ENCODE measurements around the gene KCNF1. TPM values are rescaled to one million over a fixed set of nuclear protein-coding genes. Genes with fewer than 3 reads are reported as not detected.

Gene KCNF1
- total and polyA plus RNA-seq, 2 donors (not counting 1 experiment from before 2014, with no cell fraction given) = 0.22 to 2.6 TPM

GRCh38 chr2:10951558-10952414 lies 40.1 kb downstream of the KCNF1 start:
- Histone ChIP-seq H2AFZ (ENCODE audit: low read length) (no peak overlapping the region), H3K36me3 (ENCODE audit: control insufficient read depth, insufficient read depth, low read length) (no peaks in the 10 kb centered on the region), H3K9ac (ENCODE audit: insufficient read depth, low read length) (no peak overlapping the region), H3K27ac (ENCODE audit: insufficient read depth, low read length) (no peak overlapping the region), H3K4me1 (ENCODE audit: control insufficient read depth, extremely low read depth, insufficient read depth, low read length) (peaks cover 8% of the 10 kb centered on the region), H4K20me1 (ENCODE audit: control insufficient read depth, extremely low read depth, insufficient read depth, low read length) (no peaks in the 10 kb centered on the region), H3K4me3 (replicated peaks in 1 of 4; ENCODE audit: control extremely low read depth in 1 of 4, insufficient read depth in 1 of 4, low read depth in 3 of 4, low read length in 4 of 4) (no peak overlapping the region), H3K4me2 (ENCODE audit: extremely low read depth, insufficient read depth, low read length) (no peak overlapping the region), H3K27me3 (ENCODE audit: control insufficient read depth, insufficient read depth, low read length) (no peaks in the 10 kb centered on the region), H3K9me3 (ENCODE audit: control insufficient read depth, insufficient read depth, low read depth, low read length) (no peaks in the 10 kb centered on the region), H3K79me2 (ENCODE audit: control insufficient read depth, insufficient read depth, low read length) (no peaks in the 10 kb centered on the region)
- DNase-seq (ENCODE audit: low read depth in 2 of 2) = no peak
- TF ChIP-seq CTCF (conservative IDR thresholded peaks at IDR 0.05 in 1 of 2, IDR thresholded peaks at IDR 0.05 in 1 of 2; ENCODE audit: low read depth in 1 of 2, low read length in 2 of 2) = no peak
- no peak for TF ChIP-seq EZH2 (IDR thresholded peaks at IDR 0.05; ENCODE audit: low read length, missing control alignments)

GRCh38 chr2:10954416-10954815 lies 42.7 kb downstream of the KCNF1 start:
- Histone ChIP-seq H3K4me3 (replicated peaks in 1 of 4; ENCODE audit: control extremely low read depth in 1 of 4, insufficient read depth in 1 of 4, low read depth in 3 of 4, low read length in 4 of 4) (no peak overlapping the region), H3K79me2 (ENCODE audit: control insufficient read depth, insufficient read depth, low read length) (no peaks in the 10 kb centered on the region), H3K4me1 (ENCODE audit: control insufficient read depth, extremely low read depth, insufficient read depth, low read length) (no peaks in the 10 kb centered on the region), H3K9ac (ENCODE audit: insufficient read depth, low read length) (no peak overlapping the region), H3K27ac (ENCODE audit: insufficient read depth, low read length) (no peak overlapping the region), H3K36me3 (ENCODE audit: control insufficient read depth, insufficient read depth, low read length) (no peaks in the 10 kb centered on the region), H3K9me3 (ENCODE audit: control insufficient read depth, insufficient read depth, low read depth, low read length) (no peaks in the 10 kb centered on the region), H2AFZ (ENCODE audit: low read length) (no peak overlapping the region), H3K27me3 (ENCODE audit: control insufficient read depth, insufficient read depth, low read length) (no peaks in the 10 kb centered on the region), H3K4me2 (ENCODE audit: extremely low read depth, insufficient read depth, low read length) (no peak overlapping the region), H4K20me1 (ENCODE audit: control insufficient read depth, extremely low read depth, insufficient read depth, low read length) (no peaks in the 10 kb centered on the region)
- TF ChIP-seq EZH2 (IDR thresholded peaks at IDR 0.05; ENCODE audit: low read length, missing control alignments) (no peak), CTCF (conservative IDR thresholded peaks at IDR 0.05 in 1 of 2, IDR thresholded peaks at IDR 0.05 in 1 of 2; ENCODE audit: low read depth in 1 of 2, low read length in 2 of 2) (no peak)
- no peak for DNase-seq (ENCODE audit: low read depth in 2 of 2)

GRCh38 chr2:10954856-10955818 lies 43.4 kb downstream of the KCNF1 start:
- Histone ChIP-seq H3K4me3 (replicated peaks in 1 of 4; ENCODE audit: control extremely low read depth in 1 of 4, insufficient read depth in 1 of 4, low read depth in 3 of 4, low read length in 4 of 4) (no peak overlapping the region), H3K4me2 (ENCODE audit: extremely low read depth, insufficient read depth, low read length) (no peak overlapping the region), H3K27me3 (ENCODE audit: control insufficient read depth, insufficient read depth, low read length) (no peaks in the 10 kb centered on the region), H3K4me1 (ENCODE audit: control insufficient read depth, extremely low read depth, insufficient read depth, low read length) (no peaks in the 10 kb centered on the region), H3K36me3 (ENCODE audit: control insufficient read depth, insufficient read depth, low read length) (no peaks in the 10 kb centered on the region), H3K79me2 (ENCODE audit: control insufficient read depth, insufficient read depth, low read length) (no peaks in the 10 kb centered on the region), H3K27ac (ENCODE audit: insufficient read depth, low read length) (no peak overlapping the region), H3K9ac (ENCODE audit: insufficient read depth, low read length) (no peak overlapping the region), H4K20me1 (ENCODE audit: control insufficient read depth, extremely low read depth, insufficient read depth, low read length) (no peaks in the 10 kb centered on the region), H3K9me3 (ENCODE audit: control insufficient read depth, insufficient read depth, low read depth, low read length) (no peaks in the 10 kb centered on the region), H2AFZ (ENCODE audit: low read length) (no peak overlapping the region)
- DNase-seq (ENCODE audit: low read depth in 2 of 2) = peak in 1 of 2 donors; percentile 16
- no peak for TF ChIP-seq CTCF (conservative IDR thresholded peaks at IDR 0.05 in 1 of 2, IDR thresholded peaks at IDR 0.05 in 1 of 2; ENCODE audit: low read depth in 1 of 2, low read length in 2 of 2)
